Colonic mucosa (tissue), 4 donors: ENCODE data around the gene NUP93. TPM values are rescaled to one million over a fixed set of nuclear protein-coding genes. Genes with fewer than 3 reads are reported as not detected.
"Not testable (repeated sequence)": the region's sequence is repeated elsewhere in the genome, so short reads cannot be mapped to it uniquely, and the experiment has no call there.

Source experiments
- DNase-seq: peaks from one replicate; pipeline ENCODE4 v3.0.0-alpha.2; 2020
- H3K27ac ChIP-seq: fragments of 200-600 bp; one replicate; pipeline ENCODE4 v1.8.0; 2021
- H3K27me3 ChIP-seq: fragments of 200-600 bp; one replicate; pipeline ENCODE4 v1.8.0; 2021
- H3K36me3 ChIP-seq: fragments of 200-600 bp; one replicate; pipeline ENCODE4 v1.8.0; 2021
- H3K4me1 ChIP-seq: fragments of 200-600 bp; one replicate; pipeline ENCODE4 v1.8.0; 2021; ENCODE audit warnings: mild to moderate bottlenecking
- H3K4me3 ChIP-seq: fragments of 200-600 bp; one replicate; pipeline ENCODE4 v1.8.0; 2021
- H3K9ac ChIP-seq, 2 donors: one replicate each; pipeline ENCODE4 v1.7.0; 2013; ENCODE audit warnings: control low read depth in 2 of 2, low read depth in 2 of 2, low read length in 2 of 2
- H3K9me3 ChIP-seq: fragments of 200-600 bp; one replicate; pipeline ENCODE4 v1.8.0; 2021
- CTCF ChIP-seq: fragments of 200-600 bp; IDR thresholded peaks from one replicate; pipeline ENCODE4 v1.8.0; 2022; ENCODE audit warnings: antibody characterized with exemption, mild to moderate bottlenecking
- intact Hi-C: fragments of 100-400 bp; cut with DNase I; formaldehyde crosslinking; loops from one replicate; pipeline ENCODE4 v1.14.1; 2022
- total RNA-seq, 2 donors: library from RNA; stranded (reverse); fragmentation: NEBNext Ultra II Directional in 1 of 2; extraction: Animal tissue kit (Norgen Biotek cat#: 25700) in 1 of 2; gene quantifications; one replicate each; pipeline ENCODE4 v1.2.1, GENCODE V29; 2021
- donor health status: healthy.
- donor health status: DM: no; HTN: no; CAD: no.
- donor health status: DM: no; HTN: no; CAD: no.

NUP93 gene
- total RNA-seq, 2 donors from 2014 or later, result 33.0 to 79.2 TPM

GRCh38 chr16:56866955-56867830 is 137.3 kb downstream of the NUP93 start:
- TF ChIP-seq CTCF, result peak; percentile 79
- H3K27ac ChIP-seq, result no peak overlapping the region
- no peaks in the 10 kb centered on the region for H3K4me1 ChIP-seq
- H3K27me3 ChIP-seq, result no peaks in the 10 kb centered on the region
- DNase-seq, result peak; percentile 54
- H3K4me3 ChIP-seq, result no peak overlapping the region
- no peak overlapping the region for H3K9ac ChIP-seq
- no peaks in the 10 kb centered on the region for H3K9me3 ChIP-seq
- H3K36me3 ChIP-seq, result no peaks in the 10 kb centered on the region
- intact Hi-C loops, result loop anchor here (2.0 to 10.0 kb wide), 2 partner anchors 84 to 168 kb away; no protein-coding TSS in a partner anchor

DNA sequence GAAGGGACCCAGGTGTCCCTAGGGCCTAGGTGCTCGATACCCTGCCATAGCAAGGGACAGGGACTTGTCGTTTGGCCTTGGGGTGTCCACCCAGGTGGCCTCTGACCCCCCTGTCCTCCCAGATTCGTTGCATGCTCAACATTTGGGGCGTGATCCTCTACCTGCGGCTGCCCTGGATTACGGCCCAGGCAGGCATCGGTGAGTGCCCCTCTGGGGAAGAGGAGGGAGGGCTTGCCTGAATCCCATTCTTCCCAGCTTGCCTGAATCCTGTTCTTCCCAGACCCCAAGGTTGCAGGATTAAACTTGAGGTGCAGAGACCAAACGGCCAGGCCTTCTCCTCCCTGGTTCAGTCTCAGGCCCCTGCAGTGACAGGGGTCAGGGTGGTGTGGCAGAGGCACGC is 138.2 kb downstream of the NUP93 start:
- Histone ChIP-seq H3K4me1 (no peaks in the 10 kb centered on the region), H3K36me3 (no peaks in the 10 kb centered on the region), H3K4me3 (no peak overlapping the region), H3K27me3 (no peaks in the 10 kb centered on the region), H3K9ac (no peak overlapping the region), H3K27ac (no peak overlapping the region), H3K9me3 (no peaks in the 10 kb centered on the region)
- DNase-seq, result no peak
- TF ChIP-seq CTCF, result no peak
- intact Hi-C loops, result loop anchor here (10.0 kb wide), 1 partner anchor 167 kb away; no protein-coding TSS in a partner anchor

DNA sequence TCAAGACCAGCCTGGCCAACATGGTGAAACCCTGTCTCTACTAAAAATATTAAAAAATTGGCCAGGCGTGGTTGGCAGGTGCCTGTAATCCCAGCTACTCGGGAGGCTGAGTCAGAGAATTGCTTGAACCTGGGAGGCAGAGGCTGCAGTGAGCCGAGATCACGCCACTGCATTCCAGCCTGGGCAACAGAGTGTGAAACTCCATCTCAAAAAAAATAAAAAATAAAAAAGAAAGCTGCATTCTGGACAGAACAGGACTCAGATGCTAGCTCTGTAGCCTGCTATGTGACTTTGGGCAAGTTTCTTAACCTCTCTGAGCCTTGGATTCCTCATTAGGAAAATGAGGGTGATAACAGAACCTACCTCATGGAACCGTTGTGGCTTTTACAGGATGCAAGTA is 138.8 kb downstream of the NUP93 start:
- H3K27ac ChIP-seq, H3K4me1 ChIP-seq, H3K36me3 ChIP-seq, H3K27me3 ChIP-seq, H3K4me3 ChIP-seq, H3K9me3 ChIP-seq, H3K9ac ChIP-seq, DNase-seq: not testable (repeated sequence)
- intact Hi-C loops, result loop anchor here (10.0 kb wide), 1 partner anchor 166 kb away; no protein-coding TSS in a partner anchor

DNA sequence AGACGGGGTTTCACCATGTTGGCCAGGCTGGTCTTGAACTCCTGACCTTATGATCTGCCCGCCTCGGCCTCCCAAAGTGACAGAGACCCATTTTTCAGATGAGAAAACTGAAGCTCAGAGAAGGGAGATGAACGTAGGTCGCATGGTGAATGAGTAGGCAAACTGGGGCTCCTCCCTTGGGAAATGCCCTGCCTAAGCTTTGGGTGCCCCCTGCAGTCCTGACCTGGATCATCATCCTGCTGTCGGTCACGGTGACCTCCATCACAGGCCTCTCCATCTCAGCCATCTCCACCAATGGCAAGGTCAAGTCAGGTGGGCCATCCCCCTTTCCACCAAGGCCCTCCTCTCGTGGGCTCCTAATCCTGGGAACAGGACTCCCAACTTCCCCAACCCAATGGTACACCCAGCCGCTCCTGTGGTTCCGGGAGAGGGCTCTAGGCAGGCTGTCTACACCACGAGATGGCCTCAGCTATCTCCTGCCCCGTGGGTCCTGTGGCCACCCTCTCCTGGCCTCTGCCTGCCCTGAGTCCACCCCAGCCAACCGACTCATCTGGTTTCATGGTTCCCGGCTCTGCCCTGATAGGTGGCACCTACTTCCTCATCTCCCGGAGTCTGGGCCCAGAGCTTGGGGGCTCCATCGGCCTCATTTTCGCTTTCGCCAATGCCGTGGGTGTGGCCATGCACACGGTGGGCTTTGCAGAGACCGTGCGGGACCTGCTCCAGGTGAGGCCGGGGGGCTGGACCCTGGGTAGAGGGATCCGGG is 139.8 kb downstream of the NUP93 start:
- no peak overlapping the region for H3K9ac ChIP-seq
- H3K4me1 ChIP-seq, result no peaks in the 10 kb centered on the region
- no peaks in the 10 kb centered on the region for H3K36me3 ChIP-seq
- no peak for TF ChIP-seq CTCF
- no peak for DNase-seq
- H3K9me3 ChIP-seq, result no peaks in the 10 kb centered on the region
- H3K27me3 ChIP-seq, result no peaks in the 10 kb centered on the region
- intact Hi-C loops, result loop anchor here (10.0 kb wide), 1 partner anchor 165 kb away; no protein-coding TSS in a partner anchor
- no peak overlapping the region for H3K27ac ChIP-seq
- H3K4me3 ChIP-seq, result no peak overlapping the region

GRCh38 chr16:56870276-56870888 is 140.5 kb downstream of the NUP93 start:
- TF ChIP-seq CTCF, result no peak
- no peak overlapping the region for H3K4me3 ChIP-seq
- intact Hi-C loops, result no loop called here
- no peaks in the 10 kb centered on the region for H3K27me3 ChIP-seq
- no peaks in the 10 kb centered on the region for H3K36me3 ChIP-seq
- H3K9ac ChIP-seq, result no peak overlapping the region
- no peak overlapping the region for H3K27ac ChIP-seq
- DNase-seq, result no peak
- no peaks in the 10 kb centered on the region for H3K4me1 ChIP-seq
- no peaks in the 10 kb centered on the region for H3K9me3 ChIP-seq
